C4-2B (cell line): ENCODE data around the gene PGBD4.

Source experiments
- CTCF ChIP-seq: fragments of 450-650 bp; conservative IDR thresholded peaks from 2 replicates; pipeline ENCODE4 v1.5.1; 2017; ENCODE audit warnings: mild to moderate bottlenecking
- ZFX ChIP-seq: fragments of 450-650 bp; IDR thresholded peaks from 2 replicates; pipeline ENCODE4 v1.6.1; 2017

- no peak for TF ChIP-seq CTCF
- TF ChIP-seq ZFX: no peak
These were observed 37.4 kb upstream of the PGBD4 start for GRCh38 chr15:34064438-34064837.
